ENCODE results near the gene ZFAND3. TPM values are rescaled to one million over a fixed set of nuclear protein-coding genes. Genes with fewer than 3 reads are reported as not detected.

Gene ZFAND3
- total and polyA plus RNA-seq, 7 donors = 48.5 to 166 (median 141) TPM

DNA sequence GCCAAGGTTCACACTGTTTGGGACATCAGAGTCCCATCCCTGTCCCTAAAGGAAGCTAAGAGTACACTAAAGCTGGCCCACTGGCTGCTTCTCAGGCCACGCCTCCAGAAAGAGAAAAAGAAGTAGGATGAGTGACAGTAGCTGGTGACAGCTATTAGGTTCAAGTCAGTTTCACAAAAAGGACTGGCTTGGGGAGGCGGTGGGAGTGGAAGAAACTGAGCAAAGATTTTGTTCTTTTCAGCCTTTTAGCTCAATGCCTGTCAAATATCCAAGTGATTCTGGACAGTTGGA, 374.7 kb downstream of the ZFAND3 start:
- H3K4me3 ChIP-seq = no peak overlapping the region
- no peaks in the 10 kb centered on the region for H3K4me1 ChIP-seq
- intact Hi-C loops (cut with DNase I) = no loop called here
- no peak overlapping the region for H3K27ac ChIP-seq
- 73 to 83% (median 74%) methylated on average over 2 of the region's 2 CpGs for WGBS, 3 donors
- DNase-seq (no peak), ATAC-seq (peak in 3 of 4 donors; percentile 27 to 69 (median 36))
- no peaks in the 10 kb centered on the region for H3K9me3 ChIP-seq
- TF ChIP-seq, protein P1, sequence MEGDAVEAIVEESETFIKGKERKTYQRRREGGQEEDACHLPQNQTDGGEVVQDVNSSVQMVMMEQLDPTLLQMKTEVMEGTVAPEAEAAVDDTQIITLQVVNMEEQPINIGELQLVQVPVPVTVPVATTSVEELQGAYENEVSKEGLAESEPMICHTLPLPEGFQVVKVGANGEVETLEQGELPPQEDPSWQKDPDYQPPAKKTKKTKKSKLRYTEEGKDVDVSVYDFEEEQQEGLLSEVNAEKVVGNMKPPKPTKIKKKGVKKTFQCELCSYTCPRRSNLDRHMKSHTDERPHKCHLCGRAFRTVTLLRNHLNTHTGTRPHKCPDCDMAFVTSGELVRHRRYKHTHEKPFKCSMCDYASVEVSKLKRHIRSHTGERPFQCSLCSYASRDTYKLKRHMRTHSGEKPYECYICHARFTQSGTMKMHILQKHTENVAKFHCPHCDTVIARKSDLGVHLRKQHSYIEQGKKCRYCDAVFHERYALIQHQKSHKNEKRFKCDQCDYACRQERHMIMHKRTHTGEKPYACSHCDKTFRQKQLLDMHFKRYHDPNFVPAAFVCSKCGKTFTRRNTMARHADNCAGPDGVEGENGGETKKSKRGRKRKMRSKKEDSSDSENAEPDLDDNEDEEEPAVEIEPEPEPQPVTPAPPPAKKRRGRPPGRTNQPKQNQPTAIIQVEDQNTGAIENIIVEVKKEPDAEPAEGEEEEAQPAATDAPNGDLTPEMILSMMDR (IDR thresholded peaks at IDR 0.05) = no peak
- no peaks in the 10 kb centered on the region for H3K27me3 ChIP-seq (ENCODE audit: insufficient read depth in 3 of 3, low read length in 2 of 3)
- no peaks in the 10 kb centered on the region for H3K36me3 ChIP-seq (ENCODE audit: insufficient read depth in 1 of 2, low read depth in 1 of 2)

DNA sequence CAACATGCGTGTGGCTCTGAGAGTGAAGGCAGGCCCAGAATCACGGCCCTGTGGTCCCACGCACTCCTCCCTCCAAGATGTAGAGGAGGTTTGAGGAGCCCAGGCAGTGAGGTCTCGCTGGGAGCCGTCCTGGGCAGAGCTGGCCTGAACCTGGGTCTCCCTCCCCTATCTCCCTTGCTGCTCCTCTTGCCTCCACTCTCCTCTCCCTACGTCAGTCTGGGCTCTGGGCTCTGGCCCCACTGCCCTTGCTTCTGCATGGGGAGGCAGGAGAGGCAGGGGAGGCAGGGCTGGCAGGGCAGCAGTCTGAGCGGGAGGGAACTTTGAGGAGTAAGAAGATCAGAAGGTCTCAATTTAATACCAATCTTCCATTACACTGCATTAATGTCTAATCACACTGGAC, 375.1 kb downstream of the ZFAND3 start:
- Histone ChIP-seq H3K9me3 (no peaks in the 10 kb centered on the region), H3K4me3 (no peak overlapping the region), H3K27me3 (ENCODE audit: insufficient read depth in 3 of 3, low read length in 2 of 3) (no peaks in the 10 kb centered on the region), H3K36me3 (ENCODE audit: insufficient read depth in 1 of 2, low read depth in 1 of 2) (no peaks in the 10 kb centered on the region), H3K4me1 (no peaks in the 10 kb centered on the region), H3K27ac (no peak overlapping the region)
- intact Hi-C loops (cut with DNase I) = no loop called here
- WGBS, 3 donors = 70 to 91% (median 83%) methylated on average over 7 of the region's 7 CpGs
- ATAC-seq = no peak
- TF ChIP-seq, protein P1 (IDR thresholded peaks at IDR 0.05) = no peak
- no peak for DNase-seq

DNA sequence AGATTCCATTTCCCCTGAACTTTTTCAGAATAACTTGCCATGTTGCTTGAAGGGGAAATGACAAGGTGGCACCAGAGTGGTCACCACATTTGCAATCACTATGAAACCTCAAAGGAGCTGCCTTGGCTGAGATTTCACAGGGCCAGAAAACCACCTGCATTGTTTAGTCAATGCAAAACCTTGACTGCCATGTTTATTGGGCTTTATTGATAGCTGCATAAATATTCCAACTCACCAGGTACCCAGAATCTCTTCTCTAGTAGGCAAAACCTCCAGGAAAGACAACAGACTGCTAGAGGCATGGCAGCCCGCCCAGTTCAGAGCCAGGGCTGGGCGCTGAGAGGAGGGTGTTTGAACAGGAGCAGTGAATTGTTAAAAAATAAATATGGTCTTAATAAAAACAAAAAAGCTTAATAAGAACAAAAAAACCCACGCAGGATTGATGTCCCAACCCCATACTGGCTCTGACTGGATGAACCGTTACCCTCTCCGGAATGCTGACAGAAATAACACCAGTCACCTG, 375.6 kb downstream of the ZFAND3 start:
- no peaks in the 10 kb centered on the region for H3K27me3 ChIP-seq (ENCODE audit: insufficient read depth in 3 of 3, low read length in 2 of 3)
- no peaks in the 10 kb centered on the region for H3K9me3 ChIP-seq
- no peaks in the 10 kb centered on the region for H3K4me1 ChIP-seq
- H3K4me3 ChIP-seq = no peak overlapping the region
- no peak for ATAC-seq
- WGBS, 3 donors = 78 to 97% (median 86%) methylated on average over 5 of the region's 5 CpGs
- TF ChIP-seq, protein P1 (IDR thresholded peaks at IDR 0.05) = no peak
- DNase-seq = no peak
- no peaks in the 10 kb centered on the region for H3K36me3 ChIP-seq (ENCODE audit: insufficient read depth in 1 of 2, low read depth in 1 of 2)
- intact Hi-C loops (cut with DNase I) = no loop called here
- no peak overlapping the region for H3K27ac ChIP-seq

DNA sequence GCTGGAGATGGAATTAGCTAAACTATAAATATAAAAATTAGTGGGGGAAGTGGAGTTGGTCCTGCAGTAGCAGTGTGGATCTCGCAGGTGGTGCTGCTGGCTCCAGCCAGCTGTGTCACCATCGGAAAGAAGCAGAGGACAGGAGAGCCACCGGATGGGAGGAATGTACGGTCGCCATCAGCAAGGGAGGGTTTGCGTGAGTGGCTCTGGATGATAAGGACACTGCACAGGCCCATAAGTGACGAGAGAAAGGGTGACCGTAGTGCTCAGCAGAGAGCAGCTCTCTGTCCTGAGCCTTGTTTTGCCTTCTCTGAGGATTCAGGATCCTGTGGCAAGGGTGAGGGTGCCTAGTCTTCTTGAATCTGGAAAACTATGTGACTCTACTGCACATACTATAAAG, 378.7 kb downstream of the ZFAND3 start:
- 91 to 95% (median 92%) methylated on average over 8 of the region's 8 CpGs for WGBS, 3 donors
- Histone ChIP-seq H3K4me1 (no peaks in the 10 kb centered on the region), H3K27me3 (ENCODE audit: insufficient read depth in 3 of 3, low read length in 2 of 3) (no peaks in the 10 kb centered on the region), H3K9me3 (no peaks in the 10 kb centered on the region), H3K36me3 (ENCODE audit: insufficient read depth in 1 of 2, low read depth in 1 of 2) (no peaks in the 10 kb centered on the region), H3K4me3 (no peak overlapping the region), H3K27ac (no peak overlapping the region)
- intact Hi-C loops (cut with DNase I) = no loop called here
- no peak for ATAC-seq
- TF ChIP-seq, protein P1 (IDR thresholded peaks at IDR 0.05) = no peak
- no peak for DNase-seq

Other genes with a start within 250 kb of the ZFAND3 start
- gene MDGA1, start 121.8 kb upstream of the ZFAND3 start, total RNA-seq = 1 to 10 TPM in 1 of 4 donors, under 1 TPM in 3; 0.08 to 1.4 (median 0.53) TPM
- gene MDGA1, start 121.8 kb upstream of the ZFAND3 start, polyA plus RNA-seq = under 1 TPM; 0.17 to 0.22 (median 0.22) TPM